K562 (cell line): ENCODE results near the gene NT5DC4. TPM values are rescaled to one million over a fixed set of nuclear protein-coding genes. Genes with fewer than 3 reads are reported as not detected.
A peak's percentile ranks its signal among the peaks of the same experiment; 100 is the strongest.

Source experiments
- AFF4 ChIP-seq: sonication (generic); formaldehyde crosslinking; IDR thresholded peaks from 2 replicates; pipeline ENCODE4 v1.8.0; 2023; ENCODE audit warnings: mild to moderate bottlenecking, missing genetic modification reagents
- ATF3 ChIP-seq, 2 experiments: fragments of 450-650 bp in 1 of 2; sonication (generic) in 1 of 2; formaldehyde crosslinking in 1 of 2; IDR thresholded peaks in 1 of 2; conservative IDR thresholded peaks in 1 of 2; 2 replicates each; pipeline versions ENCODE4 v1.6.1 to v1.8.1; 2016 to 2023; ENCODE audit warnings: mild to moderate bottlenecking in 2 of 2, moderate library complexity in 2 of 2, inconsistent platforms in 1 of 2, missing genetic modification reagents in 1 of 2
- CBX1 ChIP-seq: sonication (generic); IDR thresholded peaks from 2 replicates; pipeline ENCODE4 v1.6.1; 2016; ENCODE audit warnings: antibody characterized with exemption, low read depth, mild to moderate bottlenecking
- CBX3 ChIP-seq, 2 experiments: IDR thresholded peaks; 1 replicate in 1 of 2; 2 replicates in 1 of 2; pipeline ENCODE4 v1.6.1; 2012; ENCODE audit warnings: inconsistent platforms in 2 of 2, low read length in 2 of 2, borderline replicate concordance in 1 of 2, control low read depth in 1 of 2
- E2F8 ChIP-seq: fragments of 450-650 bp; IDR thresholded peaks from 2 replicates; pipeline ENCODE4 v1.7.1; 2018; ENCODE audit warnings: mild to moderate bottlenecking, low read depth; ENCODE audit not compliant: partially characterized antibody
- FOXA1 ChIP-seq: fragments of 450-650 bp; IDR thresholded peaks from 2 replicates; pipeline ENCODE4 v1.6.1; 2016; ENCODE audit warnings: mild to moderate bottlenecking, borderline replicate concordance
- FOXJ3 ChIP-seq: sonication (generic); formaldehyde crosslinking; IDR thresholded peaks from 2 replicates; pipeline ENCODE4 v1.4.0; 2020; ENCODE audit warnings: mild to moderate bottlenecking, missing genetic modification reagents
- GABPB2 ChIP-seq: fragments of 250-450 bp; sonication (Bioruptor Pico); conservative IDR thresholded peaks from 2 replicates; pipeline ENCODE4 v1.5.1; 2021; ENCODE audit warnings: mild to moderate bottlenecking
- HCFC1 ChIP-seq: IDR thresholded peaks from 2 replicates; pipeline ENCODE4 v1.6.1; 2012; ENCODE audit warnings: low read depth, low read length, improper control_type of control experiment
- KLF1 ChIP-seq: fragments of 450-650 bp; IDR thresholded peaks from 2 replicates; pipeline ENCODE4 v1.6.1; 2016; ENCODE audit warnings: missing genetic modification characterization, missing compliant biosample characterization
- LCOR ChIP-seq: sonication (generic); formaldehyde crosslinking; IDR thresholded peaks from 2 replicates; pipeline ENCODE4 v1.8.0; 2022; ENCODE audit warnings: mild to moderate bottlenecking, missing genetic modification reagents
- NELFE ChIP-seq: IDR thresholded peaks from 2 replicates; pipeline ENCODE4 v1.6.1; 2011; ENCODE audit warnings: mild to moderate bottlenecking; ENCODE audit not compliant: insufficient read depth, insufficient read length
- NRF1 ChIP-seq, 2 experiments: fragments of 450-650 bp; IDR thresholded peaks in 1 of 2; conservative IDR thresholded peaks in 1 of 2; 2 replicates each; pipeline ENCODE4 v1.6.1; 2014; ENCODE audit warnings: mild to moderate bottlenecking in 2 of 2
- SPI1 ChIP-seq: IDR thresholded peaks from 2 replicates; pipeline ENCODE4 v1.6.1; 2011; ENCODE audit warnings: low read depth, low read length, control low read depth, borderline replicate concordance
- STAG1 ChIP-seq: sonication (generic); formaldehyde crosslinking; IDR thresholded peaks from 2 replicates; pipeline ENCODE4 v1.5.0; 2020; ENCODE audit warnings: missing genetic modification reagents, borderline replicate concordance
- U2AF1 ChIP-seq: fragments of 200-400 bp; formaldehyde crosslinking; optimal IDR thresholded peaks from 2 replicates; pipeline ENCODE3; 2017; ENCODE audit warnings: mild to moderate bottlenecking, low read depth, low read length, moderate library complexity
- ZC3H4 ChIP-seq: sonication (generic); formaldehyde crosslinking; IDR thresholded peaks from 2 replicates; pipeline ENCODE4 v1.9.0; 2021; ENCODE audit warnings: missing genetic modification reagents, borderline replicate concordance
- ZNF23 ChIP-seq: fragments of 250-450 bp; sonication (Bioruptor Pico); IDR thresholded peaks from 2 replicates; pipeline ENCODE4 v1.4.0; 2020; ENCODE audit warnings: mild to moderate bottlenecking
- ZNF76 ChIP-seq: fragments of 250-450 bp; sonication (Bioruptor Pico); IDR thresholded peaks from 2 replicates; pipeline ENCODE4 v1.4.0; 2020; ENCODE audit warnings: mild to moderate bottlenecking, moderate library complexity, borderline replicate concordance
- ZNF766 ChIP-seq: fragments of 200-800 bp; sonication (Bioruptor generic); conservative IDR thresholded peaks from 2 replicates; pipeline ENCODE4 v1.6.1; 2016; ENCODE audit warnings: missing genetic modification characterization, missing compliant biosample characterization
- polyA plus RNA-seq, 8 experiments: library from polyadenylated mRNA; depleted of rRNA in 4 of 8; stranded (reverse) in 5 of 8; unstranded in 3 of 8; fragments of >200 nt; fragmentation: Nextera tagmentation in 2 of 8; fragmentation: Illumina TruSeq in 1 of 8; extraction: Ambion mirVana in 2 of 8; extraction: Trizol in 1 of 8; gene quantifications; 2 replicates each; pipeline versions ENCODE4 v1.2.1 to v1.2.3, GENCODE V29; 2011 to 2014; ENCODE audit warnings: inconsistent platforms in 1 of 8, missing spikeins in 1 of 8
- total RNA-seq, 7 experiments: library from RNA; depleted of rRNA in 6 of 7; stranded (reverse); fragments of >200 nt in 6 of 7; fragmentation: Illumina TruSeq in 2 of 7; extraction: Trizol in 2 of 7; gene quantifications; 2 replicates each; pipeline versions ENCODE4 v1.2.1 to v1.2.3, GENCODE V29; 2011 to 2021; ENCODE audit warnings: low replicate concordance in 1 of 7

NT5DC4 gene
- total and polyA plus RNA-seq, 9 of the 15 experiments (the other 6 are each of a cell fraction or from before 2014, with no cell fraction given): 0.44 to 6.9 (median 2.5) TPM

GRCh38 chr2:112683550-112684414, 37.0 kb upstream of the NT5DC4 start (continued):
- TF ChIP-seq CBX3 (IDR thresholded peaks at IDR 0.05; ENCODE audit: borderline replicate concordance in 1 of 2, low read length in 2 of 2): peak in 1 of 2 experiments; percentile 29; a peak in 1 of 3 replicates
- no peak for TF ChIP-seq ZC3H4
- no peak for TF ChIP-seq LCOR
- TF ChIP-seq NRF1 (conservative IDR thresholded peaks at IDR 0.05 in 1 of 2, IDR thresholded peaks at IDR 0.05 in 1 of 2): peak; percentile 79 to 81
- TF ChIP-seq NELFE: no peak
- TF ChIP-seq SPI1: peak; percentile 100
- no peak for TF ChIP-seq ZNF23 (CRISPR knock-in tag)
- peak; percentile 90 for TF ChIP-seq KLF1
- TF ChIP-seq ATF3 (IDR thresholded peaks at IDR 0.05): peak; percentile 21; the same call in 1 of the 2 replicates
- 0 out of 2 replicates have a peak, but pooled peaks have one; percentile 37 for TF ChIP-seq ATF3 (CRISPR knock-in tag; conservative IDR thresholded peaks at IDR 0.05)
- TF ChIP-seq STAG1: no peak
- TF ChIP-seq E2F8: peak; percentile 96
- TF ChIP-seq U2AF1: no peak
- no peak for TF ChIP-seq AFF4 (CRISPR knock-in tag)
- no peak for TF ChIP-seq FOXA1
- 0 out of 2 replicates have a peak, but pooled peaks have one; percentile 32 for TF ChIP-seq HCFC1
- peak; percentile 55; the same call in 1 of the 2 replicates for TF ChIP-seq ZNF766
- TF ChIP-seq FOXJ3: no peak
- TF ChIP-seq GABPB2 (CRISPR knock-in tag): no peak
- no peak for TF ChIP-seq CBX1
- no peak for TF ChIP-seq ZNF76 (CRISPR knock-in tag)
